ENCODE data around the gene DUOX2.

DUOX2 gene

DNA sequence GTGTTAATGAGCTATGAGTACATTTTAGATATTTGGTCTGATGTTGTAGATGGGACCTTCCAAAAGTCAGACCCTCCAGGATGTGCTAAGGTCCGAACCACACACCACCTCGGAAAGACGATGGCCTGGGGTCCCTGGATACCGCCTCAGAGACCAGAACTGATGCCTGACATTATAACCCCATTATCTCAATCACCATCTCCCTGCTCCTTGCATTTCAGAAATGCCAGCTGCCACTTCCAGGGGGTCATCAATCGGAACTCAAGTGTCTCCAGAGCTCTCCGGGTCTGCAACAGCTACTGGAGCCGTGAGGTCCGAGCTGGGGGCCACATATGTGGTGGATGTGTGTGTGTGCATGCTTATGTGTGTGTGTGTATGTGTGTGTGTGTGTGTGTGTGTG, 23.7 kb upstream of the DUOX2 start:
- no peak for TF ChIP-seq TEAD4 (IDR thresholded peaks at IDR 0.05)
- no peak for TF ChIP-seq TCF12 (IDR thresholded peaks at IDR 0.05; ENCODE audit: low read depth)
- no peak for TF ChIP-seq FOXM1 (IDR thresholded peaks at IDR 0.05; ENCODE audit: borderline replicate concordance, low read depth)
- TF ChIP-seq, protein P1, sequence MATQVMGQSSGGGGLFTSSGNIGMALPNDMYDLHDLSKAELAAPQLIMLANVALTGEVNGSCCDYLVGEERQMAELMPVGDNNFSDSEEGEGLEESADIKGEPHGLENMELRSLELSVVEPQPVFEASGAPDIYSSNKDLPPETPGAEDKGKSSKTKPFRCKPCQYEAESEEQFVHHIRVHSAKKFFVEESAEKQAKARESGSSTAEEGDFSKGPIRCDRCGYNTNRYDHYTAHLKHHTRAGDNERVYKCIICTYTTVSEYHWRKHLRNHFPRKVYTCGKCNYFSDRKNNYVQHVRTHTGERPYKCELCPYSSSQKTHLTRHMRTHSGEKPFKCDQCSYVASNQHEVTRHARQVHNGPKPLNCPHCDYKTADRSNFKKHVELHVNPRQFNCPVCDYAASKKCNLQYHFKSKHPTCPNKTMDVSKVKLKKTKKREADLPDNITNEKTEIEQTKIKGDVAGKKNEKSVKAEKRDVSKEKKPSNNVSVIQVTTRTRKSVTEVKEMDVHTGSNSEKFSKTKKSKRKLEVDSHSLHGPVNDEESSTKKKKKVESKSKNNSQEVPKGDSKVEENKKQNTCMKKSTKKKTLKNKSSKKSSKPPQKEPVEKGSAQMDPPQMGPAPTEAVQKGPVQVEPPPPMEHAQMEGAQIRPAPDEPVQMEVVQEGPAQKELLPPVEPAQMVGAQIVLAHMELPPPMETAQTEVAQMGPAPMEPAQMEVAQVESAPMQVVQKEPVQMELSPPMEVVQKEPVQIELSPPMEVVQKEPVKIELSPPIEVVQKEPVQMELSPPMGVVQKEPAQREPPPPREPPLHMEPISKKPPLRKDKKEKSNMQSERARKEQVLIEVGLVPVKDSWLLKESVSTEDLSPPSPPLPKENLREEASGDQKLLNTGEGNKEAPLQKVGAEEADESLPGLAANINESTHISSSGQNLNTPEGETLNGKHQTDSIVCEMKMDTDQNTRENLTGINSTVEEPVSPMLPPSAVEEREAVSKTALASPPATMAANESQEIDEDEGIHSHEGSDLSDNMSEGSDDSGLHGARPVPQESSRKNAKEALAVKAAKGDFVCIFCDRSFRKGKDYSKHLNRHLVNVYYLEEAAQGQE (IDR thresholded peaks at IDR 0.05; ENCODE audit: low read depth) = no peak

DNA sequence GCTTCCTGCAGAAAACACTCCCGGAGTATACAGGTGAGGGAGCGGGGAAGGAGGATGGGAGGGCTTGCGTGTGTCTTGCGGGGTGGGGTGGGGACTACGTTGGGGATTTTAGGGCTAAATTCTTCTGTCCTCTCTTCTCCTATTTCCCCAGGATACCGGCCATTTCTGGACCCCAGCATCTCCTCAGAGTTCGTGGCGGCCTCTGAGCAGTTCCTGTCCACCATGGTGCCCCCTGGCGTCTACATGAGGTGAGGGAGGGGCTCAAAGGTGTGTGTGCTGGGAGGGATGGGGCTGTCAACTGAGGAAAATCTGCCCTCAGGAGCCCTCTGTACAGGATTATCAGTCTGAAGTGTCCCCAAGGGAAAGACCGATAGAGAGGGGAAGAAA, 22.4 kb upstream of the DUOX2 start:
- TF ChIP-seq EGR1 (IDR thresholded peaks at IDR 0.05) (no peak), NFIC (IDR thresholded peaks at IDR 0.05) (no peak), TCF12 (IDR thresholded peaks at IDR 0.05; ENCODE audit: low read depth) (no peak), ZBTB7A (IDR thresholded peaks at IDR 0.05; ENCODE audit: low read depth) (no peak), YY1 (IDR thresholded peaks at IDR 0.05; ENCODE audit: low read depth) (no peak), CEBPB (IDR thresholded peaks at IDR 0.05) (no peak), CREB1 (IDR thresholded peaks at IDR 0.05; ENCODE audit: low read depth) (no peak), TAF1 (IDR thresholded peaks at IDR 0.05; ENCODE audit: low read depth) (no peak), TEAD4 (IDR thresholded peaks at IDR 0.05) (no peak), FOXM1 (IDR thresholded peaks at IDR 0.05; ENCODE audit: borderline replicate concordance, low read depth) (no peak), RAD21 (IDR thresholded peaks at IDR 0.05; ENCODE audit: low read depth) (no peak)
- TF ChIP-seq, protein P2, sequence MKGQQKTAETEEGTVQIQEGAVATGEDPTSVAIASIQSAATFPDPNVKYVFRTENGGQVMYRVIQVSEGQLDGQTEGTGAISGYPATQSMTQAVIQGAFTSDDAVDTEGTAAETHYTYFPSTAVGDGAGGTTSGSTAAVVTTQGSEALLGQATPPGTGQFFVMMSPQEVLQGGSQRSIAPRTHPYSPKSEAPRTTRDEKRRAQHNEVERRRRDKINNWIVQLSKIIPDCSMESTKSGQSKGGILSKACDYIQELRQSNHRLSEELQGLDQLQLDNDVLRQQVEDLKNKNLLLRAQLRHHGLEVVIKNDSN (IDR thresholded peaks at IDR 0.05) = no peak
- TF ChIP-seq, protein P3, sequence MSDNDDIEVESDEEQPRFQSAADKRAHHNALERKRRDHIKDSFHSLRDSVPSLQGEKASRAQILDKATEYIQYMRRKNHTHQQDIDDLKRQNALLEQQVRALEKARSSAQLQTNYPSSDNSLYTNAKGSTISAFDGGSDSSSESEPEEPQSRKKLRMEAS (IDR thresholded peaks at IDR 0.05) = no peak
- TF ChIP-seq, protein P1 (IDR thresholded peaks at IDR 0.05; ENCODE audit: low read depth) = no peak

DNA sequence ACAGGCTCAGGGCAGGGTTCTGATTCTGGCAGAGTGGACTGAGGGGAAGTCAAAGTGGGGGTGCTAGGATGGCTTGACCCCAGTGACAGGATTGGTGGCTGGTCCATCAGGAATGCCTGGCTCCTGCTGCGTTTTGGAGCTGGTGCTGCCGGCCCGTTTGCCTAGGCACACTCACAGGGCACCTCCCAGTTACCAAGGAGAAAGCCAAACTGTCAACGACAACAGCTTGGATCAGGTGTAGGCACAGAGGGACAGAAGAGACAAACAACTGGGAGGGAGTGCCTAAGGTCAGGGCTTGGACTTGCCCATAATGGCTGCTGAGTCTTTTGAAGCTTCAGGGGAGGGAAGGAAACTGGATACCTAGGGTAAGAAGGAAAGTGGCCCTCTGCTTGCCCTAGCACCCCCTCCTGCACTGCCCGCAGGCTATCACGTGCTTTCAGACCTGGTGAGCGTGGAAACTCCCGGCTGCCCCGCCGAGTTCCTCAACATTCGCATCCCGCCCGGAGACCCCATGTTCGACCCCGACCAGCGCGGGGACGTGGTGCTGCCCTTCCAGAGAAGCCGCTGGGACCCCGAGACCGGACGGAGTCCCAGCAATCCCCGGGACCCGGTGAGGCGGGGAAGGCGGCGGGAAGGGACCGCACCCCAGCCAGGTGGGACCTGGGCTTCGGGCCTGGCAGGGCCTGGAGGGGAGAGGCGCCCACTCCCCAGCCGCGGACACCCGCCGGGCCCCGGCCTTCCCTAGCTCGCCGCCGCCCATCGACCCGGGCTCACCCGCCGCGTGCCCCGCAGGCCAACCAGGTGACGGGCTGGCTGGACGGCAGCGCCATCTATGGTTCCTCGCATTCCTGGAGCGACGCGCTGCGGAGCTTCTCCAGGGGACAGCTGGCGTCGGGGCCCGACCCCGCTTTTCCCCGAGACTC, 21.0 kb upstream of the DUOX2 start:
- TF ChIP-seq YY1 (IDR thresholded peaks at IDR 0.05; ENCODE audit: low read depth) (no peak), TAF1 (IDR thresholded peaks at IDR 0.05; ENCODE audit: low read depth) (no peak), TCF12 (IDR thresholded peaks at IDR 0.05; ENCODE audit: low read depth) (no peak), ZBTB7A (IDR thresholded peaks at IDR 0.05; ENCODE audit: low read depth) (no peak), EGR1 (IDR thresholded peaks at IDR 0.05) (no peak), NFIC (IDR thresholded peaks at IDR 0.05) (no peak), EP300 (IDR thresholded peaks at IDR 0.05; ENCODE audit: borderline replicate concordance) (no peak), TEAD4 (IDR thresholded peaks at IDR 0.05) (no peak), RAD21 (IDR thresholded peaks at IDR 0.05; ENCODE audit: low read depth) (no peak), CEBPB (IDR thresholded peaks at IDR 0.05) (no peak), FOXM1 (IDR thresholded peaks at IDR 0.05; ENCODE audit: borderline replicate concordance, low read depth) (no peak), CREB1 (IDR thresholded peaks at IDR 0.05; ENCODE audit: low read depth) (no peak)
- TF ChIP-seq, protein P2 (IDR thresholded peaks at IDR 0.05) = no peak
- TF ChIP-seq, protein P3 (IDR thresholded peaks at IDR 0.05) = no peak
- TF ChIP-seq, protein P1 (IDR thresholded peaks at IDR 0.05; ENCODE audit: low read depth) = no peak

DNA sequence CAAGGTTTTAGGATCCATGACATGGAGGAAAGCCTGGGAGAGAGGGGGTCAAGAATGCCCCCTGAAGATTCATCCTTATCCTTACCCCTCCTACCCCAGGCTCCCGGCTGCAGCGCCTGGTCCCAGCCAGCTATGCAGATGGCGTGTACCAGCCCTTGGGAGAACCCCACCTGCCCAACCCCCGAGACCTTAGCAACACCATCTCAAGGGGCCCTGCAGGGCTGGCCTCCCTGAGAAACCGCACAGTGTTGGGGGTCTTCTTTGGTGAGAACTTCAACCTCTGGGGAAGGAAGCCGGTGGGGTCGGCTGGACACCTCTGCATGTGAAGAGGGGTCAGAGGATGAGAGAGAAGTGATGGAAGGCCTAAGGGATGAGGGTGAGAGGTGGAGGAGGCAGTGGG, 20.1 kb upstream of the DUOX2 start:
- TF ChIP-seq, protein P1 (IDR thresholded peaks at IDR 0.05; ENCODE audit: low read depth) = no peak
